Left ventricle myocardium inferior (tissue), 1 donor: ENCODE measurements around the gene HOXB3. TPM values are rescaled to one million over a fixed set of nuclear protein-coding genes. Genes with fewer than 3 reads are reported as not detected.

Experiments used
- DNase-seq: peaks from one replicate; pipeline ENCODE4 v3.0.0-alpha.2; 2020
- H3K27ac ChIP-seq: fragments of 200-600 bp; replicated peaks from 2 replicates; pipeline ENCODE4 v1.8.0; 2021
- H3K27me3 ChIP-seq: fragments of 200-600 bp; 2 replicates; pipeline ENCODE4 v1.8.0; 2021; ENCODE audit warnings: low read depth
- H3K36me3 ChIP-seq: fragments of 200-600 bp; 2 replicates; pipeline ENCODE4 v1.8.0; 2021
- H3K4me1 ChIP-seq: fragments of 200-600 bp; 2 replicates; pipeline ENCODE4 v1.8.0; 2021
- H3K4me3 ChIP-seq: fragments of 200-600 bp; 2 replicates; pipeline ENCODE4 v1.8.0; 2021; ENCODE audit warnings: mild to moderate bottlenecking, moderate library complexity
- H3K9me3 ChIP-seq: fragments of 200-600 bp; replicated peaks from 2 replicates; pipeline ENCODE4 v1.8.0; 2021
- CTCF ChIP-seq: fragments of 200-600 bp; IDR thresholded peaks from 2 replicates; pipeline ENCODE4 v1.8.0; 2021; ENCODE audit warnings: antibody characterized with exemption, mild to moderate bottlenecking, borderline replicate concordance
- intact Hi-C: fragments of 100-400 bp; cut with micrococcal nuclease; formaldehyde crosslinking; loops from one replicate; pipeline ENCODE4 v1.11.0; 2022
- total RNA-seq: library from RNA; stranded (reverse); fragmentation: NEBNext Ultra II Directional; extraction: Animal tissue kit (Norgen Biotek cat#: 25700); gene quantifications from one replicate; pipeline ENCODE4 v1.2.1, GENCODE V29; 2021
- donor health status: DM: no; HTN: yes; CAD: no; lungs with severe emphysema.

HOXB3 gene
- total RNA-seq, 1 donor from 2014 or later: 0.91 TPM

GRCh38 chr17:48504953-48505352 lies 85.1 kb downstream of the HOXB3 start:
- intact Hi-C loops: no loop called here
- Histone ChIP-seq H3K36me3 (no peaks in the 10 kb centered on the region), H3K9me3 (no peaks in the 10 kb centered on the region), H3K4me3 (no peak overlapping the region), H3K4me1 (no peaks in the 10 kb centered on the region), H3K27ac (no peak overlapping the region), H3K27me3 (peaks cover 94% of the 10 kb centered on the region)
- TF ChIP-seq CTCF: no peak
- no peak for DNase-seq

GRCh38 chr17:48503747-48504146 lies 86.3 kb downstream of the HOXB3 start:
- Histone ChIP-seq H3K4me3 (no peak overlapping the region), H3K27me3 (peaks cover 94% of the 10 kb centered on the region), H3K36me3 (no peaks in the 10 kb centered on the region), H3K4me1 (no peaks in the 10 kb centered on the region), H3K9me3 (no peaks in the 10 kb centered on the region), H3K27ac (no peak overlapping the region)
- DNase-seq: no peak
- no peak for TF ChIP-seq CTCF
- intact Hi-C loops: no loop called here

GRCh38 chr17:48502901-48503300 lies 87.1 kb downstream of the HOXB3 start:
- no peak overlapping the region for H3K4me3 ChIP-seq
- H3K9me3 ChIP-seq: no peaks in the 10 kb centered on the region
- DNase-seq: no peak
- TF ChIP-seq CTCF: no peak
- H3K36me3 ChIP-seq: no peaks in the 10 kb centered on the region
- H3K4me1 ChIP-seq: no peaks in the 10 kb centered on the region
- no peak overlapping the region for H3K27ac ChIP-seq
- intact Hi-C loops: no loop called here
- H3K27me3 ChIP-seq: peaks cover 94% of the 10 kb centered on the region

- no peaks in the 10 kb centered on the region for H3K4me1 ChIP-seq
- DNase-seq: no peak
- no peak overlapping the region for H3K4me3 ChIP-seq
- H3K9me3 ChIP-seq: no peaks in the 10 kb centered on the region
- no peaks in the 10 kb centered on the region for H3K36me3 ChIP-seq
- peaks cover 94% of the 10 kb centered on the region for H3K27me3 ChIP-seq
- intact Hi-C loops: no loop called here
- H3K27ac ChIP-seq: no peak overlapping the region
- TF ChIP-seq CTCF: no peak
These were observed 87.7 kb downstream of the HOXB3 start for GRCh38 chr17:48502312-48502711.

- Histone ChIP-seq H3K4me3 (no peak overlapping the region), H3K27ac (no peak overlapping the region), H3K9me3 (no peaks in the 10 kb centered on the region), H3K27me3 (peaks cover 94% of the 10 kb centered on the region), H3K4me1 (no peaks in the 10 kb centered on the region), H3K36me3 (no peaks in the 10 kb centered on the region)
- intact Hi-C loops: no loop called here
- DNase-seq: no peak
- TF ChIP-seq CTCF: no peak
These were observed 89.3 kb downstream of the HOXB3 start for GRCh38 chr17:48500435-48501426.
